Esophagus muscularis mucosa (tissue), 4 donors: ENCODE data around the gene PTPRT. TPM values are rescaled to one million over a fixed set of nuclear protein-coding genes. Genes with fewer than 3 reads are reported as not detected.

Experiments
- DNase-seq: peaks from one replicate; pipeline ENCODE4 v3.0.0-alpha.2; 2017; ENCODE audit errors: extremely low spot score
- H3K27ac ChIP-seq, 4 donors: fragments of 200-600 bp; sonication (generic); replicated peaks in 1 of 4; 1 replicate in 3 of 4; 2 replicates in 1 of 4; pipeline ENCODE4 v1.5.1; 2016 to 2019; ENCODE audit warnings: mild to moderate bottlenecking in 1 of 4
- H3K27me3 ChIP-seq, 4 donors: fragments of 200-600 bp; sonication (generic); one replicate each; pipeline versions ENCODE4 v1.5.1 to v1.6.0; 2016 to 2019
- H3K36me3 ChIP-seq, 4 donors: fragments of 200-600 bp; sonication (generic); one replicate each; pipeline ENCODE4 v1.5.1; 2016 to 2019
- H3K4me1 ChIP-seq, 4 donors: fragments of 200-600 bp; sonication (generic); one replicate each; pipeline ENCODE4 v1.5.1; 2016 to 2019
- H3K4me3 ChIP-seq, 4 donors: fragments of 200-600 bp; sonication (generic); 1 replicate in 2 of 4; 2 replicates in 2 of 4; pipeline ENCODE4 v1.5.1; 2016 to 2019; ENCODE audit warnings: mild to moderate bottlenecking in 4 of 4, moderate library complexity in 1 of 4
- H3K9me3 ChIP-seq, 4 donors: fragments of 200-600 bp; sonication (generic); 1 replicate in 3 of 4; 2 replicates in 1 of 4; pipeline ENCODE4 v1.5.1; 2016 to 2019
- EP300 ChIP-seq: sonication (generic); formaldehyde crosslinking; IDR thresholded peaks from one replicate; pipeline ENCODE4 v1.6.1; 2017; ENCODE audit warnings: antibody characterized with exemption
- POLR2A ChIP-seq: fragments of 450-650 bp; IDR thresholded peaks from one replicate; pipeline ENCODE4 v1.6.1; 2017; ENCODE audit warnings: antibody characterized with exemption, moderate library complexity, mild to moderate bottlenecking, low read depth
- POLR2AphosphoS5 ChIP-seq, 2 donors: sonication (generic); formaldehyde crosslinking; IDR thresholded peaks; one replicate each; pipeline ENCODE4 v1.6.1; 2017; ENCODE audit warnings: antibody characterized with exemption in 2 of 2
- WGBS: methylation state at CpG from one replicate; pipeline ENCODE4 v1.1.5; 2018; 5-methylcytosine and 5-hydroxymethylcytosine counted together
- intact Hi-C: fragments of 100-400 bp; cut with DNase I; formaldehyde crosslinking; loops from one replicate; pipeline ENCODE4 v1.15.1; 2023
- total RNA-seq, 4 donors: library from RNA; depleted of rRNA; stranded (reverse); fragments of >200 nt; gene quantifications; one replicate each; pipeline versions ENCODE4 v1.1.0 to v1.2.1, GENCODE V29; 2016
- TF ChIP-seq, protein P1 (sequence below), 3 experiments: fragments of 200-600 bp in 2 of 3; fragments of 450-650 bp in 1 of 3; sonication (generic) in 2 of 3; IDR thresholded peaks; one replicate each; pipeline ENCODE4 v1.5.1; 2017 to 2019; ENCODE audit warnings: antibody characterized with exemption in 3 of 3, mild to moderate bottlenecking in 2 of 3, moderate library complexity in 1 of 3

Gene PTPRT
- total RNA-seq, 4 donors from 2014 or later: 0.06 to 0.39 TPM; not detected in 2

DNA sequence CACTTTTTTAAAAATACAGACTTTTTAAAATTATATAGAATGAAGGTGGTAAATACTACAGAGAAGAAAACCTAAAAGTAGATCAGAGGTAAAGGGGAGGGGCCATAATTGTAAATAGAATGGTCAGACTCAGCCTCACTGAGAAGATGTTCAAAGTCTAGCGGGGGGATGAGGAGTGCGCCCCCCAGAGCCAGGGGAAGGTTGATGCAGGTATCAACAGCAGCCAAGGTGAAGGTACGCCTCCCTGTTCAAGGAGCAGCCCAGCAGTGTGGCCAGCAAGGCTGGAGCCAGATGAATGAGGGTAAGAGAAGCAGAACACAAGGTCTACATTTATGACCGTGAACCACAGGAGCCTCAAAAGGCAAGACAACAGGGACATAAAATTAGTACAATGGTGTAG lies 204.1 kb downstream of the PTPRT start:
- WGBS: 85% methylated on average over 4 of the region's 4 CpGs

DNA sequence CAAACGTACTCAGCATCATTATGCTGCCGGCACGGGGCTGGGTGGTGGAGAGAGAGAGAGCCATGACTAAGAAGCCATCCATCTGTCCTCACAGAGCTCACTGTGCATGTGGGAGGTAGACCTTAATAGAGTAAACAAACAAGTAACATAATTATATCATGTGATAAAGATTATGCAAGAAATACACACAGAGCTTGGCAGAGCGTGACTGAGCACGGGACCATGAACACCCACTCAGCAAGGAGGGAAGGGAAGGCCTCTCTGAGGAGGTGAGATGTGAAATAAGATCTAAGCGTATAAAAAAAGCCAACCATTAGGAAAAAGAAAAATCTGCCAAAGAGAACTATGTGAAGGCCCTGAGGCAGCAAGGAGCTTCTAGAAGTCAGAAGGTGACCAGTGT lies 207.5 kb downstream of the PTPRT start:
- DNase-seq: no peak
- Histone ChIP-seq H3K27me3 (peaks cover 0 to 19% (median 0%) of the 10 kb centered on the region in 4 donors), H3K4me1 (no peaks in the 10 kb centered on the region), H3K36me3 (no peaks in the 10 kb centered on the region), H3K4me3 (no peak overlapping the region), H3K27ac (no peak overlapping the region), H3K9me3 (no peaks in the 10 kb centered on the region)
- WGBS: 87% methylated on average over 6 of the region's 6 CpGs
- intact Hi-C loops: no loop called here
- TF ChIP-seq EP300: no peak
- TF ChIP-seq POLR2AphosphoS5 (IDR thresholded peaks at IDR 0.05): no peak
- no peak for TF ChIP-seq POLR2A
- TF ChIP-seq, protein P1, sequence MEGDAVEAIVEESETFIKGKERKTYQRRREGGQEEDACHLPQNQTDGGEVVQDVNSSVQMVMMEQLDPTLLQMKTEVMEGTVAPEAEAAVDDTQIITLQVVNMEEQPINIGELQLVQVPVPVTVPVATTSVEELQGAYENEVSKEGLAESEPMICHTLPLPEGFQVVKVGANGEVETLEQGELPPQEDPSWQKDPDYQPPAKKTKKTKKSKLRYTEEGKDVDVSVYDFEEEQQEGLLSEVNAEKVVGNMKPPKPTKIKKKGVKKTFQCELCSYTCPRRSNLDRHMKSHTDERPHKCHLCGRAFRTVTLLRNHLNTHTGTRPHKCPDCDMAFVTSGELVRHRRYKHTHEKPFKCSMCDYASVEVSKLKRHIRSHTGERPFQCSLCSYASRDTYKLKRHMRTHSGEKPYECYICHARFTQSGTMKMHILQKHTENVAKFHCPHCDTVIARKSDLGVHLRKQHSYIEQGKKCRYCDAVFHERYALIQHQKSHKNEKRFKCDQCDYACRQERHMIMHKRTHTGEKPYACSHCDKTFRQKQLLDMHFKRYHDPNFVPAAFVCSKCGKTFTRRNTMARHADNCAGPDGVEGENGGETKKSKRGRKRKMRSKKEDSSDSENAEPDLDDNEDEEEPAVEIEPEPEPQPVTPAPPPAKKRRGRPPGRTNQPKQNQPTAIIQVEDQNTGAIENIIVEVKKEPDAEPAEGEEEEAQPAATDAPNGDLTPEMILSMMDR (IDR thresholded peaks at IDR 0.05): no peak

More for the DNA sequence above, 204.1 kb downstream of the PTPRT start:
- DNase-seq: peak; percentile 62
- Histone ChIP-seq H3K4me3 (no peak overlapping the region), H3K9me3 (no peaks in the 10 kb centered on the region), H3K4me1 (no peaks in the 10 kb centered on the region), H3K36me3 (no peaks in the 10 kb centered on the region), H3K27ac (no peak overlapping the region), H3K27me3 (peaks cover 0 to 19% (median 0%) of the 10 kb centered on the region in 4 donors)
- intact Hi-C loops: no loop called here
- TF ChIP-seq POLR2AphosphoS5 (IDR thresholded peaks at IDR 0.05): no peak
- TF ChIP-seq EP300: no peak
- TF ChIP-seq, protein P1 (IDR thresholded peaks at IDR 0.05): no peak
- TF ChIP-seq POLR2A: no peak

DNA sequence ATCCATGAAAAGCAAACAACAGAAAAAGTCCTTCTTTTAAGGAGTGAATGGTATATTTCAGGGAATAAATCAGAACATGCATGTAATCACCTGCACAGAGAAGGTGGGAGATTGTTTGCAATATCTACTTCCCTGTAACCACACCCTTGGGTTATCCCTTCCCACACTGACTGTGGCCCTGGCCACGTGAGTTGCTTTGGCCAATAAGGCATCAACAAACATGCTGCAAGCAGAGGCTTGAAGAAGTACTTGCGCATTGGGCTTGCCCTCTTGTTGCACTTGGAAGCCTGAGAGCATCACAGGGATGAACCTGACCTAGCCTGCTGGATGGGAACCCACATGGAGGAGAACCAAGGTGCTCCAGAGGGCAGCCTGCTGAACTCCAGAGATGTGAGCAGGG lies 208.5 kb downstream of the PTPRT start:
- TF ChIP-seq POLR2AphosphoS5 (IDR thresholded peaks at IDR 0.05): no peak
- no peak for TF ChIP-seq EP300
- no peak for TF ChIP-seq POLR2A
- TF ChIP-seq, protein P1 (IDR thresholded peaks at IDR 0.05): no peak
- intact Hi-C loops: no loop called here
- H3K27me3 ChIP-seq: peaks cover 0 to 19% (median 0%) of the 10 kb centered on the region in 4 donors
- no peaks in the 10 kb centered on the region for H3K36me3 ChIP-seq
- no peak overlapping the region for H3K4me3 ChIP-seq
- H3K9me3 ChIP-seq: no peaks in the 10 kb centered on the region
- WGBS: 71% methylated on average over 1 of the region's 2 CpGs
- peak; percentile 72 for DNase-seq
- no peaks in the 10 kb centered on the region for H3K4me1 ChIP-seq
- H3K27ac ChIP-seq: no peak overlapping the region

DNA sequence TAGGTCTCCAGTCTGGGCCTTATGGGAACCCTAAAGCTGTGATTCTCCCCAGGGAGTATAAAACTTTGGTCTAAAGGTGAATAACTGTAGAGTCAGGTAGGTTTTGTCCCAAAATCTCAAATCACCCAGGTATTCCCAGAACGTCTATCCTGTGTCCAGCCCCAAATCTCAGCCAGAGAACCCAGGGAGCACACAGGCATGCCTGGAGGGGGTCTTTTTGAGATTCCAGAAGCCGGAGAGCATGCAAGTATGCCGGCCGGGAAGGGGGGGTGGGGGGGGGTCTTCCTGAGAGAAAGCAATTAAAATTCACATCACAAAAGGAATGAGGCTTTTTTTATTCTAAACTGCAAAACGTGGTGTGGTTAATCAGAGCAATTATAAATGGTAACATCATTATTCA lies 210.0 kb downstream of the PTPRT start:
- intact Hi-C loops: no loop called here
- DNase-seq: peak; percentile 62
- H3K27me3 ChIP-seq: peaks cover 0 to 19% (median 0%) of the 10 kb centered on the region in 4 donors
- H3K4me3 ChIP-seq: no peak overlapping the region
- no peaks in the 10 kb centered on the region for H3K4me1 ChIP-seq
- no peak for TF ChIP-seq POLR2A
- TF ChIP-seq, protein P1 (IDR thresholded peaks at IDR 0.05): no peak
- no peak for TF ChIP-seq EP300
- TF ChIP-seq POLR2AphosphoS5 (IDR thresholded peaks at IDR 0.05): no peak
- WGBS: 18% methylated on average over 5 of the region's 5 CpGs
- no peaks in the 10 kb centered on the region for H3K9me3 ChIP-seq
- no peak overlapping the region for H3K27ac ChIP-seq
- H3K36me3 ChIP-seq: no peaks in the 10 kb centered on the region
